ENCODE results near the gene SEMA4D. TPM values are rescaled to one million over a fixed set of nuclear protein-coding genes. Genes with fewer than 3 reads are reported as not detected.

SEMA4D gene
- total RNA-seq, 1 experiment from 2014 or later, result 48.4 TPM

GRCh38 chr9:89493671-89494070, 4.2 kb downstream of the SEMA4D start:
- H3K4me1 ChIP-seq (replicated peaks; ENCODE audit: insufficient read depth), result peaks cover 11% of the 10 kb centered on the region; the same call in 1 of the 2 replicates
- H2AFZ ChIP-seq, result no peak overlapping the region
- ChIA-PET POLR2A (ENCODE audit: unreplicated experiment) (no interaction called here), CTCF (no interaction called here)
- no peak for DNase-seq
- intact Hi-C loops (cut with micrococcal nuclease; ENCODE audit: unreplicated experiment), result no loop called here
- no peak overlapping the region for H3K27ac ChIP-seq
- H3K36me3 ChIP-seq (ENCODE audit: low read depth), result no peaks in the 10 kb centered on the region
- H3K27me3 ChIP-seq (ENCODE audit: insufficient read depth, low read depth), result no peaks in the 10 kb centered on the region
- peaks cover 6% of the 10 kb centered on the region; the same call in 1 of the 2 replicates for H4K20me1 ChIP-seq (ENCODE audit: insufficient read depth)
- no peaks in the 10 kb centered on the region; the same call in 1 of the 2 replicates for H3F3A ChIP-seq (ENCODE audit: insufficient read depth, low read depth)
- no peak overlapping the region for H3K4me3 ChIP-seq
- BruUV-seq (replicated peaks), result no TSS peak
- H3K79me2 ChIP-seq (ENCODE audit: low read depth), result peaks cover 30% of the 10 kb centered on the region
- TF ChIP-seq, protein P1, sequence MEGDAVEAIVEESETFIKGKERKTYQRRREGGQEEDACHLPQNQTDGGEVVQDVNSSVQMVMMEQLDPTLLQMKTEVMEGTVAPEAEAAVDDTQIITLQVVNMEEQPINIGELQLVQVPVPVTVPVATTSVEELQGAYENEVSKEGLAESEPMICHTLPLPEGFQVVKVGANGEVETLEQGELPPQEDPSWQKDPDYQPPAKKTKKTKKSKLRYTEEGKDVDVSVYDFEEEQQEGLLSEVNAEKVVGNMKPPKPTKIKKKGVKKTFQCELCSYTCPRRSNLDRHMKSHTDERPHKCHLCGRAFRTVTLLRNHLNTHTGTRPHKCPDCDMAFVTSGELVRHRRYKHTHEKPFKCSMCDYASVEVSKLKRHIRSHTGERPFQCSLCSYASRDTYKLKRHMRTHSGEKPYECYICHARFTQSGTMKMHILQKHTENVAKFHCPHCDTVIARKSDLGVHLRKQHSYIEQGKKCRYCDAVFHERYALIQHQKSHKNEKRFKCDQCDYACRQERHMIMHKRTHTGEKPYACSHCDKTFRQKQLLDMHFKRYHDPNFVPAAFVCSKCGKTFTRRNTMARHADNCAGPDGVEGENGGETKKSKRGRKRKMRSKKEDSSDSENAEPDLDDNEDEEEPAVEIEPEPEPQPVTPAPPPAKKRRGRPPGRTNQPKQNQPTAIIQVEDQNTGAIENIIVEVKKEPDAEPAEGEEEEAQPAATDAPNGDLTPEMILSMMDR (conservative IDR thresholded peaks at IDR 0.05), result no peak
- no peak for TF ChIP-seq EZH2 (IDR thresholded peaks at IDR 0.05; ENCODE audit: low read depth)
- no peak overlapping the region for H3K4me2 ChIP-seq
- no peaks in the 10 kb centered on the region for H3K9me3 ChIP-seq (ENCODE audit: insufficient read depth, low read depth)
- no peaks in the 10 kb centered on the region for H3K9me2 ChIP-seq (ENCODE audit: insufficient read depth)

- H2AFZ ChIP-seq, result no peak overlapping the region
- H3K27me3 ChIP-seq (ENCODE audit: insufficient read depth, low read depth), result no peaks in the 10 kb centered on the region
- DNase-seq, result no peak
- peaks cover 6% of the 10 kb centered on the region; the same call in 1 of the 2 replicates for H4K20me1 ChIP-seq (ENCODE audit: insufficient read depth)
- no peaks in the 10 kb centered on the region for H3K9me3 ChIP-seq (ENCODE audit: insufficient read depth, low read depth)
- intact Hi-C loops (cut with micrococcal nuclease; ENCODE audit: unreplicated experiment), result no loop called here
- no peaks in the 10 kb centered on the region for H3K9me2 ChIP-seq (ENCODE audit: insufficient read depth)
- CTCF ChIA-PET, result no interaction called here
- TF ChIP-seq, protein P1 (conservative IDR thresholded peaks at IDR 0.05), result no peak
- no peak for TF ChIP-seq EZH2 (IDR thresholded peaks at IDR 0.05; ENCODE audit: low read depth)
- H3K4me1 ChIP-seq (replicated peaks; ENCODE audit: insufficient read depth), result peaks cover 7% of the 10 kb centered on the region; the same call in 1 of the 2 replicates
- H3K79me2 ChIP-seq (ENCODE audit: low read depth), result peaks cover 30% of the 10 kb centered on the region
- no peaks in the 10 kb centered on the region for H3K36me3 ChIP-seq (ENCODE audit: low read depth)
- no peak overlapping the region for H3K4me2 ChIP-seq
- H3F3A ChIP-seq (ENCODE audit: insufficient read depth, low read depth), result no peaks in the 10 kb centered on the region
- no peak overlapping the region for H3K4me3 ChIP-seq
- no peak overlapping the region for H3K27ac ChIP-seq
- no TSS peak for BruUV-seq (replicated peaks)
- POLR2A ChIA-PET (ENCODE audit: unreplicated experiment), result no interaction called here
These were observed 4.7 kb downstream of the SEMA4D start for GRCh38 chr9:89493181-89493580.

GRCh38 chr9:89492586-89492985, 5.3 kb downstream of the SEMA4D start:
- Histone ChIP-seq H2AFZ (no peak overlapping the region), H3K9me3 (ENCODE audit: insufficient read depth, low read depth) (no peaks in the 10 kb centered on the region), H3F3A (ENCODE audit: insufficient read depth, low read depth) (no peaks in the 10 kb centered on the region), H3K4me2 (no peak overlapping the region), H3K27me3 (ENCODE audit: insufficient read depth, low read depth) (no peaks in the 10 kb centered on the region), H3K9me2 (ENCODE audit: insufficient read depth) (no peaks in the 10 kb centered on the region), H3K4me3 (no peak overlapping the region), H3K27ac (no peak overlapping the region), H4K20me1 (ENCODE audit: insufficient read depth) (peaks cover 6% of the 10 kb centered on the region; the same call in 1 of the 2 replicates), H3K79me2 (ENCODE audit: low read depth) (peaks cover 30% of the 10 kb centered on the region), H3K4me1 (replicated peaks; ENCODE audit: insufficient read depth) (0 out of 2 replicates have a peak, but pooled peaks cover 6% of the 10 kb centered on the region), H3K36me3 (ENCODE audit: low read depth) (no peaks in the 10 kb centered on the region)
- ChIA-PET POLR2A (ENCODE audit: unreplicated experiment) (no interaction called here), CTCF (no interaction called here)
- DNase-seq, result no peak
- TF ChIP-seq EZH2 (IDR thresholded peaks at IDR 0.05; ENCODE audit: low read depth), result no peak
- TF ChIP-seq, protein P1 (conservative IDR thresholded peaks at IDR 0.05), result no peak
- no TSS peak for BruUV-seq (replicated peaks)
- intact Hi-C loops (cut with micrococcal nuclease; ENCODE audit: unreplicated experiment), result no loop called here

All from PC-9 (cell line).